Limb (tissue), 2 donors: Measurements from ENCODE around the gene CDC25C.
"Not testable (repeated sequence)": the region's sequence is repeated elsewhere in the genome, so short reads cannot be mapped to it uniquely, and the experiment has no call there.

Experiments used
- DNase-seq, 2 donors: peaks; one replicate each; pipeline ENCODE4 v3.0.0-alpha.2; 2016; ENCODE audit errors: extremely low spot score in 2 of 2

CDC25C gene

DNA sequence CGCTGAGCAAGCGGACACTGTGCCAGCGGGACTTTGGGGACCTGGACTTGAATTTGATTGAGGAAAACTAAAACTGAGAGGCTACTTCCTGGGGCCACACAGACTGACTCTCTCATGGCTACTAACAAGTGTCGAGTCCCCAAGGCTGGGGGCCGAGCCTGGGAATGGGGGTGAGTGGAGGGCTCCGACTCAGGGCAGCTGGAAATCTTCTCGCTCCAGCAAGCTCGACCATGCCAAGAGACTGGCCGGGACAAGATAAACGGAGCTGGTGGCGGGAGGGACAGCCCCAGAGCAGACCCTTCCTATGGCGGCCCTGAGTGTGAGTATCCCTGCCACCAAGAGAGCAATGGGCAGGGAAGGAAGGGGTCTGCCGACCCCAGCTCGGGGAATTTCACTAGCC, 15.3 kb upstream of the CDC25C start:
- DNase-seq, result no peak

GRCh38 chr5:138344887-138345622, 13.5 kb upstream of the CDC25C start:
- no peak for DNase-seq

- no peak for DNase-seq
These were observed 8.4 kb upstream of the CDC25C start for GRCh38 chr5:138340008-138340407.

DNA sequence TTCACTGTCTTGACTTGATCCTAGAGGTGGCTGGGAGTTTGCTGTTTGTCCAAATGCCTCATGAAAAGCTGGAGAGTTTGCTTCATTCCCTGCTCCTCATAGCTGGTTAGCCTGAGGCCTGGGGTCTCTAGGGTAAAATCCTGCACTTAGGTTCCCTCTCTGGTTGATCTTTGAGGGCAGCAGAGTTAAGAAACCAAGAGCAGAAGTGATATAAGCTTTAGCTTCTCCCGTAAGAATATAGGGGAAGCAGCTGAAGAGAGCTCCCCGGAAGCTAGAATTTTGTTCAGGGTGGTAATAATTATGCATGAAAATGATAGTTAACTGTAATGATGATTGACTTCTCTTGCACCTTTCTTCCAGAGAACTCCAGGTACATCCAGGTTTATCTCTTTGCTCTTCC, 7.9 kb upstream of the CDC25C start:
- no peak for DNase-seq

DNA sequence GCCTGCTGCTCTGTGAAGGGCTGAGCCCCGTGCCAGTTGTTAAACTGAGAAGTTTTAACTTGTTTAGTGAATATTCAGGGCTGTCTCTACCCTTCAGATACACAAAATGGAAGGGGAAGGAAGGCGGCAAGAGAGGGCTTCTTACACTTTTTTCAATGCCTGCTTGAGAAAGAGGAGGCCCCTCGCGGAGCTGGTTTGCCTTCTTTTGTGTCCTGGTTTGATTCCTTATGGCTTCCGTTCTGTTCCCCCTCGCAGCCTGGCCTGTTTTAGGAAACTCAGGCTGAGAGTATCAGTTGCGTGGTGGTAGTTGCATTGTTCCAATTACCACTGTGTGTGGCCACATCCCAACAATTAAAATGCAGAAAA, 7.5 kb upstream of the CDC25C start:
- DNase-seq, result peak in 1 of 2 donors; percentile 48

DNA sequence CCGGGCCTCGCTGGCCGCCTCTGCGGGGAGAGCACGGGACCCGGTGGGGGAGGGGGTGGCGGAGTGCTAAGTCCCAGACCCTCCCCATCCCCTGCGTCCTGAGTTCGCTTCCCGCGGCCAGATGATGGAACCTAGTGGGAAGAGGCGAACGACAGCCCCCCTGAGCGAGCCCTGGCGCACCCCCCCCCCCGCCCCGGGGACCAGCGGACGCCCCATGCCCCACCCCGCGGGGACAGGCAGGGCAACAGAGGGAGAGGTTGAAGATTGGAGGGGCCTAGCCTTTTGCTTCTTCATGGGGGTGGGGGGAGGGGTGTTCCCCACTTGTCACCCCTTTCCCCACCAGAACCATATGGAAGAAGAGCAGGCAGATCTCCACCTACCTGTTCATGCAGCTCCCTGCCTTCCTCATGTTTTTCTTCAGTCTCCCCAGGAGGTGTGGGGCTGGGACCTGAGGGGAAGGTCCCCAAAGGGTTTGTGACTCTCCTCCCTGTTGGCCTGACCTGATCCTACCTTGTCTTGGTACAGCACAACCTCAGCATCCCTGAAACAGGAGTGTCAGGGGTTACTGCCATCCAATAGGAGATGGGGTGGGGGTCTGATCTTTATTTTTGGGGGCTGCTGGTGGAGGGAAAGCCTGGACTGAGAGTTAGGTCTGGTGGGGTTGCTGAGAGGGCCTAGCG, 6.9 kb upstream of the CDC25C start:
- no peak for DNase-seq

DNA sequence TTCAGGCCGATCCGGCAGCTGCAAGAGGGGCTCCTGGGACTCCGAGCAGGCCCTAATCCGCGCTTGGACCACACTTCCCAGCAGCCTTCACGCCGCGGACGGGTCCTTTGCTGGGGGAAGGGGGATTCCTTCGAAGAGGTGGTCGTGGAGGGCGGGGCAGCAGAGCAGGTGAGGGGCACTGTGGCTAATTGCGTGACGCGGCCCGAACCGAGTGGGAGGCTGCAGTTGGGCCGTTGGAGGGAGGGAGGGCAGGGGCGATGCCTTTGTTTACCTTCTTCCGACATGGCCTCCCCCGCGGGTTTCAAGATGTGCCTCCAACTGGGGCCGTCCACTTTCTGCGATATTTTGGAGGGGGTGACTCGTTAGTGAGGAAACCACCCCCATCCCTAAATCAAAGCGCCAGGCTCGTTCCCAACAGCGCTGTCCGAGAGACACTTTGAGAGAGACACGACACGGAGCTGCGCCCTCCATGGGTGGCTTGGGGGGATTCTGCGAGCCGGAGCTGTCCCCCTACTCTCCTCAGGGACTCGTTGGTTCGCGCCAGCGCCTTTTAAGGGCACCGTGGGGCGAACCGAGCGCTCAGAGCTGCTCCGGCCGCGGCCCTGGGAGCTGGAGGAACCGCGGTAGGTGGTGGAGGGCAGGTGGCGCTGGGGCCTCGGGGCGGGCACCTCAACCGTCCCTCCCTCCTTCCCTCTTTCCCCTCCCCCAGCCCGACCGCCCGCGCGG, 6.2 kb upstream of the CDC25C start, which contains the start of gene FAM53C:
TSS of gene FAM53C (plus strand) at position 582 of the 726 bp plus-strand sequence. CDS start 3,070 bp downstream, outside the sequence.
- peak; percentile 91 to 98 for DNase-seq

GRCh38 chr5:138336952-138337684, 5.5 kb upstream of the CDC25C start:
- peak in 1 of 2 donors; percentile 90 for DNase-seq

- DNase-seq, result no peak
These were observed 3.4 kb upstream of the CDC25C start for GRCh38 chr5:138334867-138335447.

DNA sequence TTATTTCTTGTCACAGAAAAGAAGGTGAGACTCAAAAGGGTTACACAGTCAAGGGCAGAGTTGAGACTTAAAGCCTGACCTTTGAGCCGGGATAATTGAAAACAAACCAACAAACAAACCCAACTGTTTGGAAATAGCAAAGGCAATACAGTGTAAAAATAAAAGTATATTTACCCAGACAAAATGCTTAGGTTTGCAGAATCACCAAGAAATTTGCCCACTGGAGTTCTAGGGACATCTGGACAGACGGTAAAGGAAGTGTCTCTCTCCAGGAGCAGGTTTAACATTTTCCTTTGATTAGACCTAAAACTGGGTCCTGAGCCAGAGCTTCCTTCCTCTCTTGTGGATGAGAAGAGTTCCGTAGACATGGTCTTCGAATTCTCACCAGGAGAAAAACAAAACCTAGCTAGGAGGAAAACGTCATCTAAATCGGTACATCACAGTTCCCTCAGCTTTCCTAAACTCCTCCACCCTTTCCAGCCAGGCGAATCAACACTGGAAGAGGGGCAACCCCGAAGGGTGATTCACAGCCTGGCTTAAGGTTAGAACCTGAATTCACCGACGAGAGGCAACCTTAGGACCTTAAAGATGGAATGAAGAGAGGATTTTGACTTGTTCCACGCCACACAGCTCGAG, 673 bp downstream of the CDC25C start:
- no peak for DNase-seq

GRCh38 chr5:138318211-138318610, 13.4 kb downstream of the CDC25C start:
- DNase-seq, result not testable (repeated sequence)

GRCh38 chr5:138316355-138316754, 15.2 kb downstream of the CDC25C start:
- DNase-seq, result no peak

DNA sequence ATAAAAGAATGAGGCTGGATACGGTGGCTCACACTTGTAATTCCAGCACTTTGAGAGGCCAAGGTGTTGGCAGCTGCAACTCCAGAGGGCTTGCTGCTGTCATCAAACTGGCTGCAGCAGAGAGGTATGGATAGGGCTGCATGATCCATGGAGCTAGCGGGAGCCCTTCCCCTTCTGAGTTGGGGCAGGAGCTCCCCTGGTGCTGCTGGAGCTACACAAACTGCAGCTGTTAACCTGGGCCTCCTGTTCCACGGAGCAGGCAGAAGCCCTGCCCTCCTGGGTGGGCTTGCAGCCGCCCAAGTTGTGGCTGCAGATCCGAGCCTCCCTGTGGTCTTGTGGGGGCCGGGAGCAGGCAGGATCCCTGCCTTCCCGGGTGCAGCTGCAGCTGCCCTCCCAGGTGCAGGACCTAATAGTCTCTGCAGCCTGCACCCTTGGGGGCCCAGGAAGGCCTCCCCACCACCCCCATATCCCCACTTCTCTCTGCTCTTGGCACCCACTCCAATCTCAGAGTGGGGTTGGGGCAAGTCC, 15.8 kb downstream of the CDC25C start:
- DNase-seq, result no peak

- no peak for DNase-seq
These were observed 25.8 kb downstream of the CDC25C start for GRCh38 chr5:138305797-138306196.

GRCh38 chr5:138303372-138303771, 28.2 kb downstream of the CDC25C start:
- DNase-seq, result no peak

GRCh38 chr5:138289296-138289695, 42.3 kb downstream of the CDC25C start:
- DNase-seq, result no peak

DNA sequence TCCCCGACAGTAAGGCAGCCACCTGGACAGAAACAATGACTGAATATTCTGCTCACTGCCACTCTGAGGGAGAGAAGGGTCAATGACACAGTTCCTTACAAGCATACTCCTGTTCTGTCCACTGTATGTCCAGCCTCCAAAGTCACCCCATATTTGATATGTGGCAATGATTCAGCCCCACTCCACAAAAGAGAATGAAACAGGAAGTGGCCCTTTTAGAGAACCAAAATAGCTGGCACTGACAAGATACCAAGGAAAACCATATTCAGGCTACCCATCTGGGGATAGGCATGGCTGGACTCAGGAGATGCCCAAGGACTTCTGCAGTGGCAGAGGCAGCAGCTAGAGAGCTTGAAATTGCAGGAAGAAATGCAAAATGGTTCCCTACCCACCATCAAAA, 44.4 kb downstream of the CDC25C start:
- no peak for DNase-seq

- peak in 1 of 2 donors; percentile 41 for DNase-seq
These were observed 48.5 kb downstream of the CDC25C start for GRCh38 chr5:138282920-138283742.

DNA sequence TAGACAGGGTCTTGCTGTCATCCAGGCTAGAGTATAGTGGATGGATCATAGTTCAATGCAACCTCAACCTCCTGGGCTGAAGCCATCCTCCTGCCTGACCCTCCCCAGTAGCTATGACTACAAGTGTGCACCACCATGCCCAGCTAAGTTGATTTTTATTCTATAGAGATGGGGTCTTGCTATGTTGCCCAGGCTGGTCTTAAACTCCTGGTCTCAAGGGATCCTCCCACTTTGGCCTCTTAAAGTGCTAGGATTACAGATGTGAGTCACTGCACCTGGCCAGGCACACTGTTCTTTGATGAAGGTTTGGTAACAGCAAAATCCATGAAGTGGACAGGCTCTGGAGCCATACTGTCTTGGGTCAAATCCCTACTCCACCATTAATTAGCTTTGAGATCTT, 50.7 kb downstream of the CDC25C start:
- DNase-seq, result no peak
